ENCODE data around the gene IGHMBP2.

GRCh38 chr11:68974421-68975194, 70.9 kb downstream of the IGHMBP2 start:
- TF ChIP-seq POLR2A (IDR thresholded peaks at IDR 0.05) (no peak), CTCF (IDR thresholded peaks at IDR 0.05) (no peak)
